Mammary epithelial cell (primary cell): ENCODE results near the gene KIAA0753.

Experiments used
- CTCF ChIP-seq, 2 donors: IDR thresholded peaks in 1 of 2; conservative IDR thresholded peaks in 1 of 2; 2 replicates each; pipeline ENCODE4 v1.5.1; 2011 to 2012; ENCODE audit warnings: inconsistent platforms in 2 of 2, low read length in 2 of 2, mild to moderate bottlenecking in 2 of 2, control low read depth in 1 of 2, low read depth in 1 of 2; ENCODE audit not compliant: insufficient read depth in 1 of 2; ENCODE audit errors: extremely low read depth in 1 of 2
- EZH2 ChIP-seq: IDR thresholded peaks from 2 replicates; pipeline ENCODE4 v1.6.1; 2012; ENCODE audit warnings: low read length, inconsistent platforms, borderline replicate concordance

- TF ChIP-seq CTCF (conservative IDR thresholded peaks at IDR 0.05 in 1 of 2, IDR thresholded peaks at IDR 0.05 in 1 of 2; ENCODE audit: extremely low read depth in 1 of 2, insufficient read depth in 1 of 2, low read depth in 1 of 2, low read length in 2 of 2) (no peak), EZH2 (no peak)
Measured at GRCh38 chr17:6633263-6633662, 7.2 kb downstream of the KIAA0753 start.
